ENCODE measurements around the gene DNAAF9.

DNA sequence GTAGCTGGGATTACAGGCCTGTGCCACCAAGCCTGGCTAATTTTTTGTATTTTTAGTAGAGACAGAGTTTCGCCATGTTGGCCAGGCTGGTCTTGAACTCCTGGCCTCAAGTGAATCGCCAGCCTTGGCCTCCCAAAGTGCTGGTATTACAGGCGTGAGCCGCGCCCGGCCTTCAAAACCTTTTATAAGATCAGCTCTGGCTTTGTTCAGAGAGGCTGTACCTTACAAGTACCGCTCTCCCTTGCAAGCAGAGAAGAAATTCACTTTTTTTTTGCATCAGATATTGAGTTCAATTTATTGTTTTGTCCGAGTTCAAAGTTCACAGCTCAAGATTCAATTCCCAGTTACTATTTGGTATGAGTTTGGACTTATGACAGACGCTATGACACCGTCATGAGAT is 1.9 kb upstream of the DNAAF9 start:
- TF ChIP-seq EZH2 (IDR thresholded peaks at IDR 0.05; ENCODE audit: borderline replicate concordance, low read depth, low read length, severe bottlenecking) (no peak), POLR2A (IDR thresholded peaks at IDR 0.05; ENCODE audit: low read depth, low read length) (no peak), POLR2AphosphoS5 (IDR thresholded peaks at IDR 0.05; ENCODE audit: insufficient read depth, low read depth, low read length) (no peak)
- TF ChIP-seq, protein P1, sequence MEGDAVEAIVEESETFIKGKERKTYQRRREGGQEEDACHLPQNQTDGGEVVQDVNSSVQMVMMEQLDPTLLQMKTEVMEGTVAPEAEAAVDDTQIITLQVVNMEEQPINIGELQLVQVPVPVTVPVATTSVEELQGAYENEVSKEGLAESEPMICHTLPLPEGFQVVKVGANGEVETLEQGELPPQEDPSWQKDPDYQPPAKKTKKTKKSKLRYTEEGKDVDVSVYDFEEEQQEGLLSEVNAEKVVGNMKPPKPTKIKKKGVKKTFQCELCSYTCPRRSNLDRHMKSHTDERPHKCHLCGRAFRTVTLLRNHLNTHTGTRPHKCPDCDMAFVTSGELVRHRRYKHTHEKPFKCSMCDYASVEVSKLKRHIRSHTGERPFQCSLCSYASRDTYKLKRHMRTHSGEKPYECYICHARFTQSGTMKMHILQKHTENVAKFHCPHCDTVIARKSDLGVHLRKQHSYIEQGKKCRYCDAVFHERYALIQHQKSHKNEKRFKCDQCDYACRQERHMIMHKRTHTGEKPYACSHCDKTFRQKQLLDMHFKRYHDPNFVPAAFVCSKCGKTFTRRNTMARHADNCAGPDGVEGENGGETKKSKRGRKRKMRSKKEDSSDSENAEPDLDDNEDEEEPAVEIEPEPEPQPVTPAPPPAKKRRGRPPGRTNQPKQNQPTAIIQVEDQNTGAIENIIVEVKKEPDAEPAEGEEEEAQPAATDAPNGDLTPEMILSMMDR (IDR thresholded peaks at IDR 0.05; ENCODE audit: extremely low read depth in 1 of 2, insufficient read depth in 1 of 2, low read depth in 1 of 2, low read length in 2 of 2): no peak
- TF ChIP-seq, protein P2, sequence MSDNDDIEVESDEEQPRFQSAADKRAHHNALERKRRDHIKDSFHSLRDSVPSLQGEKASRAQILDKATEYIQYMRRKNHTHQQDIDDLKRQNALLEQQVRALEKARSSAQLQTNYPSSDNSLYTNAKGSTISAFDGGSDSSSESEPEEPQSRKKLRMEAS (IDR thresholded peaks at IDR 0.05; ENCODE audit: insufficient read depth, insufficient read length): no peak

Data from endothelial cell of umbilical vein (primary cell).